HG03159 (cell line): ENCODE results near the gene GPR152.

Source experiments
- ATAC-seq: cut with Tn5 transposase; IDR thresholded peaks from one replicate; pipeline ENCODE4 v1.9.1; 2021; ENCODE audit warnings: mild to moderate bottlenecking, moderate library complexity; ENCODE audit not compliant: unreplicated experiment

GPR152 gene, protein sequence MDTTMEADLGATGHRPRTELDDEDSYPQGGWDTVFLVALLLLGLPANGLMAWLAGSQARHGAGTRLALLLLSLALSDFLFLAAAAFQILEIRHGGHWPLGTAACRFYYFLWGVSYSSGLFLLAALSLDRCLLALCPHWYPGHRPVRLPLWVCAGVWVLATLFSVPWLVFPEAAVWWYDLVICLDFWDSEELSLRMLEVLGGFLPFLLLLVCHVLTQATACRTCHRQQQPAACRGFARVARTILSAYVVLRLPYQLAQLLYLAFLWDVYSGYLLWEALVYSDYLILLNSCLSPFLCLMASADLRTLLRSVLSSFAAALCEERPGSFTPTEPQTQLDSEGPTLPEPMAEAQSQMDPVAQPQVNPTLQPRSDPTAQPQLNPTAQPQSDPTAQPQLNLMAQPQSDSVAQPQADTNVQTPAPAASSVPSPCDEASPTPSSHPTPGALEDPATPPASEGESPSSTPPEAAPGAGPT

DNA sequence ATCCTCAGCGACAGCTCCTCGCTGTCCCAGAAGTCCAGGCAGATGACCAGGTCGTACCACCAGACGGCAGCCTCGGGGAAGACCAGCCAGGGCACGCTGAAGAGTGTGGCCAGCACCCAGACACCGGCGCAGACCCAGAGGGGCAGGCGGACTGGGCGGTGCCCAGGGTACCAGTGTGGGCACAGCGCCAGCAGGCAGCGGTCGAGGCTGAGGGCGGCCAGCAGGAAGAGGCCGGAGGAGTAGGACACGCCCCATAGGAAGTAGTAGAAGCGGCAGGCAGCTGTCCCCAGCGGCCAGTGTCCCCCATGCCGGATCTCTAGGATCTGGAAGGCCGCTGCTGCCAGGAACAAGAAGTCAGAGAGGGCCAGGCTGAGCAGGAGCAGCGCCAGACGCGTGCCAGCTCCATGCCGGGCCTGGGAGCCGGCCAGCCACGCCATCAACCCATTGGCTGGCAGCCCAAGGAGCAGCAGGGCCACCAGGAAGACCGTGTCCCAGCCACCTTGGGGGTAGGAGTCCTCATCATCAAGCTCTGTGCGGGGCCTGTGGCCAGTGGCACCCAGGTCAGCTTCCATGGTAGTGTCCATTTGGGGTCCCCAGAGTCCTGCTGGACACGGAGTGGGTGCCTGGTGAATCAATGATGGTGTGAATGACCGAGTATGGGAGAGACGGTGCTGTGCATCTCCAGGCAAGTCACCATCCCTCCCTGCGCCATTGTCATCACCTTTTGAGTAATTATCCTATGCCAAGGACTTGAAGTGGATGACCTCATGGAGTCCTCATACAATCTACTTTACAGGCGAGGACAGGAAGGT lies at the start of gene GPR152:
Gene GPR152 (minus strand): TSS at position 589 of the 812 bp plus-strand sequence. CDS start 5 bp downstream, at position 584.
- no peak for ATAC-seq

DNA sequence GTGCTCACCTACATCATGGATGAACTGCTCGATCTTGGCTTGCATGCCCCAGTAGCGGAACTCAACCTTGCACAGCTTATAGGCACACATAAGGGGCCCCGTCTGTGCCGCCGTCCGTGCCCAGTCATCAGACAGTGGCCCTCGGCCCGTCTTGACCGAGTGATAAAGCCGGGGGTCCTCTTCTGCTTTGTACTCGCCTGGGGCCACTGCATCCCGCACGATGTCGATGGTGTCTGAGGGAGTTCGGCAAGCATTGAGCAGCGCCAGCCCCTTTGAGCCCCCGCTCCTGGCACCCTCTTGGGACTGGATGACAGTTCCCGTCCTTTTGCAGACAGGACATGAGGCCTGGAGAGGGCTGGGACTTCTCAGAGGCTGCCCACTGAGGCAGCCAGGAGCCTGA lies 49.3 kb upstream of the GPR152 start:
- no peak for ATAC-seq

DNA sequence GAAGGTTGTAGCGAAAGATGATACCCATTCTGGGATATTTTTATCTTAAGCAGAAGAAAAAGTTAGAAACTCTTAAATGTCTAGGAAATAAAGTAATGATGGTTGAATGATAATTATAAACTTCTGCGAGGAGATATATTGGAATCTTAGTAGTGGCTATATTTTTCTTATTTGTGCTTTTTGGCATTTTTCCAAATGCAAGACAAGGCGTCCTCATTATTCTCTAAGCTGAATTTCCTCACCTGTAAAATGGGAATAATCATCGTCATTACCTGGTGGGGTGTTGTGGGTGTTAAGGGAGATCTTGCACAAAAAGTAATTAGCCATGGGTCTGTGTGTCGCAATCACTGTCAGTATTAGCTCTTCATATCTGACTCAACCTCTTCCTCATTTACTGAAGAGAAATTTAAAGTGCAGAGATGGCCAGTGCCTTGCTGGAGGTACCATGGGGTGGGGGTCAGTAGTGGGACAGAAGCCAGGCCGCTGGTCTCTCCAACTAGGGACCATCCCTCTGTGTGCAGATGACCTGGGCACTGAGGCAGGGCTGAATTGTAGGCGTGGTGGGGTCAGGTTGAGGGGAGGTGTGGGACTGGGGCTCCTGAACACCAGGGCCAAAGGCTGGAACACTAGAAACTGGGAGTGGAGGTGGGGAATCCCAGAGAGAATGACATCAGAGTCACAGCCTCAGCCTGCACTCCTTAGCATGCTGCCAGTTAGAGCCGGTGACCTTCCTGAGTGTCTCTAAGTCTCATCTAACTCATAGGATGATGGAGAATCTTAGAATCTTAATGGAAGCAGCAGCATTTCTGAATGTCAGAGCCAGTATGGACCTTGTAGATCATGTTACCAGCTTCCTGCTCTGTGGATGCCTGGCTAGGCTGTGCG lies 48.5 kb upstream of the GPR152 start:
- ATAC-seq: no peak

DNA sequence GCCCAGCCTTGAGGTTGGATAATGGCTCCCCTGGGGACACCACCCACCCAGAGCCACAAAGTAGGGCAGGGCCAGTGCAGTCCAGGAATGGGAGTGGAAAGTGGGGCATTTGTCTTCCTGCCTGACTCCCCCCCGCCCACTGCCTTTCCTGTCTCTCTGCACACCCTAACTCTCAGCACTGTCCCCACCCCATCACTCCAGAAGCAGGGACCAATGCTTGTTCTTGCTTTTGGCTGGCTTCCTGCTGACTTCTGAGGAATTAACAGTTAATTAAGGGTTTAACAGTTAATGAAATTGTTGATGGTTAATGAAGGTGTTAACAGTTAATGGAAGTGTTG lies 47.9 kb upstream of the GPR152 start:
- ATAC-seq: no peak

DNA sequence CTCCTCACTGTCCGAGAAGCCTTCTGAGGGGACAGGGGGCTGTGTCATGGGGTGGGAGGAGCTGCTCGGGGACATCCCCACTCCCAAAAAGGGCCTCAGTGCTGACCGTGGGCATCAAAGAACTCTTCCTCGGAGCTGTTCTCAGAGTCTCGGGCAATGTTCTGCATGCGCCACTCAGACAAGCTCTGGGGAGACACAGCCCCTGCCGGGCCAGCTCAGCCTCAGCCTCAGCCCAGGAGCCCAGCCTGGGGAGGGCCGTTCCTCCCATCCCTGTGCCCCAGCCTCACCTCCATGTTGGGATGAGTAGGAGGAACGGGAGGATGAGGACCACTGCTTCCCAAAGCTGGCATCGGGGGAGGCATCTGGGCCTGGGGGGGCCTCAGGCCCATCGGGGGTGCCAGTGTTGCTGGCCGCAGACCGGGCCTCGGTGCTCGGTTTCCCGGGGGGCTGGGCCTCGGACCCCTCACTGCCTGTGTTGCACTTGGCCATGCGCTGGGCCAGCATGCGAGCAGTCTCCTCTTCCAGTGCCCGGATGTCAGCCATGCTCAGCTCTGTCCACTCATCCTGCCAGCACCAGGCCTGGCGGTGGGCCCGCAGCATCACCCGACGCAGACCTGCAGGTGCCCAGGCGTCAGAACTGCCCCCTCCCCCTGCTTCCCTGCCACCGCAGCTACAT lies 47.4 kb upstream of the GPR152 start:
- no peak for ATAC-seq

DNA sequence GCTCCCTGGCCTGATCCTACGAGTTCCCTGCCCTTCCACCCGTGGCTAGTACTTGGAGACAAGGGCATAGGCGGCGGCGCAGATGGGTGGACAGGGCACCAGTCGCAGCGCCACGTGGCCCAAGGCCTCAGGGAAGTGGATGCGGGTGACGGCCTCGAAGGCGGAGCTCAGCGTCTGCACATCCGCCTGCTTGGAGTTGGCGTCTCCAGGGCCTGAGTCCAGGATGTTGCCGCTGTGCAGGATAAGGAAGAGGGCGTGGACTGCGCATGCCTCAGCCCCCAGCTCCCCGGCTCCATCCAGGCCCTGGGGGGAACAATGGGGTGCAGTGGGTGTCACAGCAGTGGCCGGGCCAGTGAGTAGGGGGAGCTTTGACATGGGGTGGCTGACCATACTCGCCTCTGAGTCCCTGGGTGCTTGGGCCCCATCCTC lies 46.0 kb upstream of the GPR152 start:
- no peak for ATAC-seq

DNA sequence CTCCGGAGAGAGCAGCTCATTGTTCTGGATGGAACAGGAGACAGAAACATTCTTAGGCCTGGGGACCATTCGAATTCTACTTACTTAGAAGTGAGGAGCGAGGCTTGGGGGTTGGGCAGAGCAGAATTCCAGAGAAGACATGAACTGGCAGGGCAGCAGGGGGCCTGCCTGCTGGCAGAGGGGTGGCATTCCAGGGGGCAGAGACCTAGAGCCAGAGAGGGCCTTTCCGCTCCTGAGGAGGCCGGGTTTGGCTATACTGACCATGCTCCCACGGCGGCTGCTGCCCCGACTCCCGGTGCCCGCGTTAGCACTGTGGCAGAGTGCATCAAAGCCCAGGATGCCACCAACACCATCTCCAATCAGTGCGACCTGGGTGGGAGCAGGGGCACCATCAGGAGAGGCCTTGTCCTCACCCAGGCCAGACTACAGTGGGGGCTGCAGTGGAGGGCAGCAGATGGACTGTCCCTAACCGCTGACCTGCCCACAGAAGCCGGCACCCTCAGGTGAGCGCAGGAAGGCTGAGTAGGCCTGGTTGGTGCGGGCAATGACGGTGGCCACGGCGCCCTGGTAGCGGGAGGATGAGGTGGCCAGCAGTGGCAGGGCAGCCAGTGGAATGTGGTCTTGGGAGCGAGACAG lies 45.2 kb upstream of the GPR152 start:
- ATAC-seq: no peak

DNA sequence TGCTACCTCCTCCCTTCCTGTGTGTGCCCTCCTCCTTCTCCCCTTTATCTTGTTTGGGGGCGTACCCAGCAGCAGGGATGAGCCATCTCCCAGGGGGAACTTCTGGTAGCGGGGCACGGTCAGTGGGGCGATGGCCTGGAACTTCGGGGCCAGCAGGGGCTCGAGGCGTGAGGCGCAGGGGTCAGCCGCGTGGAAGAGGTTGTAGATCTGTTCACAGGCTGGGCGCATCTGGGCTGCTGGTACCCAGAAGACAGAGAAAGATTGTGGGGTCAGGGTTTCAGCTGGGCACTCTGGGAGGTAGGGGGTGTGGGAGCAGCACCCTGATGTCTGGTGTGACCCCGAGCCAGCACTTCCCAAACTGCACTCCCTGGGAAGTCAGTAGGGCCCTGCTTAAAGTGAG lies 43.6 kb upstream of the GPR152 start:
- ATAC-seq: no peak

DNA sequence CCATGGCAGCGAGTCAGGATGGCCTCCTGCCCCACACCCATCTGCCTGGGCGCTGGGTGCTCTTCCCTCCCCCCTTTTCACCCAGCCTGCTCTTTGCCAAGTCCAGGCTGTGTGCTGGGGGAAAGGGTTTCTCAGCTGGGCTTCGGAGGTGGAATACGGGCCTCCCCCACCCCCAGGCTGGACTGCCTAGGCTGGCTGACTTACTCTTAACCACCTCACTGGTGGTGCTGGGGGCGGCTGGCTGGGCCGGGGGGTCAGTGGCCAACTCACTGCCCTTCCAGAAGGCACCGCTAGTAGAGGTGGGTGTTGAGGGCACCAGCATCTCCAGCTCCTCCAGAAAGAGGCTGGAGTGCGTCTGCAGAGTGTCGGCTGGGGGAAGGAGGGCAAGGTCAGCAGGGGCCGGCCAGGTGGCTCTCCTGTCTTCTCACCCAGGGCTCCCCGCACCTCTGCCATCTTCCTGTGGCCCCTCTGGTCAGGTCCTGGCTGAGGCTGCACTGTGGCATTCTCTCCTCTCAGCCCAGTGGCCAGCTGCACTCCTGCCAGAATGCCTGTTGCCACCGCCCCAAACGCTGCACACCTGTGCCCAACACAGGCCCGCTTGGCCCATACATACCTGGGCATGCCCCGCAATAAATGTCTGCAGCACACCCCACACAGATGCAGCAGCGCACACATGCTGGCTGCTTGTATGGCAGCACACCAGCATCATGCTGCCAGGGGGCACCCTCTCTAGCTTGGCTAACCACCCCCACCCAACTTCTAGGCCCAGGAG lies 42.9 kb upstream of the GPR152 start:
- no peak for ATAC-seq

DNA sequence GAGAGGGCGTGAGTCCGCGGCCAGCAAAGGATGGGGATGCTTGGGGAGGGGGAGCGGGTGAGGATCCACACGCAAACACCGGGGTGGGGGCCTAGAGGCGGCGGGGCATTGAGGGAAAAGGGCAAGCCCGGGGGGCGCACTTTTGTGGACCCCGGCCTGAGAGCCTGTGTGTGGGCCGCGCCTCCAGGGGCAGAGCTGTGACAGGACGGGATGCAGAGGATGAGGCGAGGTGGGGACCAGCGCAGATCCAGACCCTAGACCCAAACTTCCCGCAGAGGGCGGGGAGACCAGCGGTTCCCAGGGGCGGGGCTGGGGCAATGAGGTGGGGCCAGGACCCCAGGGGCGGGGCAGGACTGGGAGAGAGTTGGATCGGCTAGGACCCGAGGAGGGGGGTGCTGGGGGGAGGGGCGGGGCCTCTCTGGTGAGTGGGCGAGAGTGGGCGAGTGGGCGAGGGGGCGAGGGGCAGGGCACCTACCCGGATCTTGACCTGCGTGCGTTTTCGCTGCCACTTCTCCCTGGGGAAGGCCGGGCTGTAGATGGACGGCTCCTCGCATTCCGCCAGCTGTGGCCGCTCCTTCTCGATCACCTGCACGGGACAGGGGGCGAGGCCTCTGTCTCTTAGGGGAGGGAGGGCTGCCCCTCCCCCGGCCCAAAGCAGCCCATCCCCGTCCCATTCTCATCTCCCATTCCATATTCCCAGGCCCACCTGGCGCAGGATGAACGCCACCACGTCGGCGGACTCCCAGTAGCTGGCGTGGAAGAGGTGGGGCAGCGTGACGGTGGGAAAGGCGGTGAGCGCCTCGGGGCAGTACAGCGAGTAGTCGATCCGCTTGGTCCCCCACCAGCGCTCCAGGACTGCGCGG lies 42.1 kb upstream of the GPR152 start:
- no peak for ATAC-seq

DNA sequence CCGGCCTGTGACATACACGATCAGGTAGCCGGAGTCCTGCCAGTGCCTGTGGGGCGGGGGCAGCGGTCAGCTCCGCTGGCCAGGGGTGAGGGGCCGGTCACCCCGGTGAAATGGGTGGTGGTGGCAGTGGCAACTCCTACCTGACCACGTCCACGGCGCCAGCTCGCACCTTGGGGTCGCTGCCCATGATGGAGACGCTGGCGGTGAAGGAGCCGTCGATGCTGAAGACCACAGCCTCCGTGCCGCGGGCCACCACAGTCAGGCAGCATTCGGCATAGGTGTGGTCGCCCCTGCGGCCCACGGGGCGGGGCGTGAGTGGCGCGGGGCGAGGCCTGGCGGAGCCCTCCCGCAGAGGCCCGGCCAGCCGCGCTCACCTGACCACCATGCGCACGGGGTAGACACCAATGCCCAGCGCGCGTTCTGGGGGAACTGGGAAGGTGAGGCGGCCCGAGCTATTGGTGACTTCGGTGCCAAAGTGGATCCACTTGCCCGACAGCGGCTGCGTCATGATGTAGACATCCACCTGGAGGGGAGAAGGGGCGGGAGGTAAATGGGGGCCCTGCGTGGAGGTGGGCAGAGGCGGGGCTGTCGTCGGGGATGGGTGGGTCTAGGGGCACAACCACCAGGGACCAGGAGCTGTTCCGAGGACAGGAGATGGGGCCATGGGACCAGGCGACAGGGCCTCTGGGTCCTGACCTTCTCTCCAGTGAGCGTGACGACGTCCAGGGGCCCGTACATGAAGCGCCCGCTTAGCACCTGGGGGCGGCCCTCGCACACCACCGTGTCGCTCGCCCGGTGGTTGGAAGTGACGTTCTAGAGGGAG lies 41.2 kb upstream of the GPR152 start:
- ATAC-seq: no peak

DNA sequence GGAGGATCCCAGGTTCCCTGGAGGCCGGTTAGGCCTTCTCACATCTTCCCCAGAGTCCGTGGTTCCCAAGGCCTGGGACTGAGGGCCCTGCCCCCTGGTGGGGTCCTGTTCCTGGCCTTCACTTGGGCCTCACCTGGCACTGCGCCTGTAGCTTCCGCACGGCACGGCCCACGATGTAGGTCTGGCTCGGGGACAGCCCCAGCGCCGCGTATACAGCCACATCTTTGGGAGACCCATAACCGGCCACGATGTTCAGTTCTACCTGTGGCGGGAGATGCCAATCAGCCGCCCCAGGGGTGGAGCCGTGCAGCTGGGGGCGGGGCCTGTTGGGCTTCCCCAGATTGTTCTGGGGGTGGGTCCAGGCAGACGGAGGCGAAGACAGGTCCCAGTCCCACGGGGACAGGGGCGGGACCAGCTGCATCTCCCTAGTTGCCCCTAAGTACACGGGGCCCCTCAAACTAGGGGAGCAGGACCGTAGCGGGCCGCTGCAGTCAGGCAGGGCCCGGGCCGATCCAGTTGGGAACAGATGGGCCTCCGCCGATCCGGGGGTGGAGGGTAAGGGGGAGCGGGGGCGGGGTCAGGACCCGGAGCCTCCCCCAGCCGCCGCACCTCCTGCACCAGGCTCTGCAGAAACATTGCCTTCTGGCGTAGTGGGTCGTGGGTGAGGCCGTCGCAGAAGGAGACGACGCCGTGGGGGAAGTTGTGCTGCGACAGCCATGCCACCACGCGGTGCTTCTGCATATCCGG lies 40.4 kb upstream of the GPR152 start:
- ATAC-seq: no peak

DNA sequence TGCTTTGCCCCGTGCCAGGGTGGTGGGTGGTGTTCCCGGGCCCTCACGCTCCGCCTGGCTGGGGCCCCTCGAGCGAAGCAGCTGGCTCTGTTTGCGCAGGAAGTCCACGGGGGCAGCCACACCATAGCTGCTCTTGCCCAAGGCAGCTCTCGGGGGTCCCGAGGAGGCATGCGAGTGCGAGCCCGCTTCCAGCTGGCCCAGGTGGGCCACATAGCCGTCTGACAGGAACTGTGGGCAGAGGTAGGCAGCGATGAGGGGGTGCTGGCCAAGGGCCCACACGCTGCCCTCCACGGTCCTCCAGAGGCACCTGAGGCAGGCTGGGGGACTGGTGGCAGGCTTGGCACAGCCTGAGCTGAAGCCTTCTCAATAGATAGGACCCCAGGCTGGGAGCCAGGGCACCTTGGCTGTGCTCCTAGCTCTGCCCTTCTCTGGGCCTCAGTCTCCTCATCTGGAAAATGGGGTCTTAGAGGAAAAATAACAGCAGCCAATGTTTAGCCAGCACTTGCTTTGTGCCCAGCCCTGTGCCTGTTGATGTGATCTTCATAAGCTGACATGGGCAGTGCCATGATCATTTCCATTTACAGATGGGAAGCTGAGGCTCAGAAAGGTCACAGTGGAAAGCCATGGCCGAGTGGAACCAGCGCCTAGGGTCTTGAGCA lies 39.7 kb upstream of the GPR152 start:
- ATAC-seq: no peak

DNA sequence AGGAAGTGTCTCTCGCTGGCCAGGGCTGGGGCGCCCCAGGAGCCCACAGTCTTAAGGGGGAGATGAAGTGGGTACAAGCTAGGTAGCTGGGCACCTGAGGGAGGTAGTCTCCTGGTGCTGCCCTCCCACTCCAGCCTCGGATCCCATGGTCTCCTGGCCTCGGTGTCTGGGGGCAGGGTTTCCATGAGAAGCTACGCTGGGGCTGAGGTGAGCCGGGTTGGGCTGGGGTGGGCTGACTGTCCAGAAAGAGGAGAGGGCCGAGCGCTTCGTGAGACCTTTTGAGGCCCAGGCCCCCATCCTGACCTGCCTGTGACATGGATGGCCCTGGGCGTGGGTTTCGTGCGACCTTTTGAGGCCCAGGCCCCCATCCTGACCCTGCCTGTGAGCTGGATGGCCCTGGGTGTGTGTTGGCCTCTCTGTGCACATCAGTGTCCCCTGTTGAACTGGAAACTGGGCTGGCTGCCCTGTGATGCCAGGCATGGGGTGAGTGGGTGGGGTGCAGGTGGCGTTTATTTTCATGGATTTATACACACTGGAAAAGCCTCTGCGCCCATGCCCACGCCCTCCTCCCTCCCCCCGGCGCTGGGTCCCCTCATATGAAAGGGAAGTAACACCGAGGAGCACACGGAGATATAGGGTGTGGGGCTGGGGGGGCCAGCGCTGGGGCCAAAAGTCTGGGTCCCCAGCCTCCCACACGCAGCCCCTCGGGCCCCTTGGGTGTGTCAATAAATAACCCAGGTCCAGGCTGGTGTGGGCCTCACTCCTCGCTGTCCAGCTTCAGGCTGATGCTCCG lies 38.9 kb upstream of the GPR152 start:
- ATAC-seq: no peak

DNA sequence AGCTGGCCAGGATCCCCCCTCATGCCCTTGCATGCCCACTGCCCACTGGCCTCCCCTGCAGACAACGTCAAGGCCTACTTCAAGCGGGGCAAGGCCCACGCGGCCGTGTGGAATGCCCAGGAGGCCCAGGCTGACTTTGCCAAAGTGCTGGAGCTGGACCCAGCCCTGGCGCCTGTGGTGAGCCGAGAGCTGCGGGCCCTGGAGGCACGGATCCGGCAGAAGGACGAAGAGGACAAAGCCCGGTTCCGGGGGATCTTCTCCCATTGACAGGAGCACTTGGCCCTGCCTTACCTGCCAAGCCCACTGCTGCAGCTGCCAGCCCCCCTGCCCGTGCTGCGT lies 38.2 kb upstream of the GPR152 start:
- no peak for ATAC-seq
